SK-N-SH treated with all-trans-retinoic acid at 6 μM for 48 hours (cell line): ENCODE results near the gene CUBN.
A peak's percentile ranks its signal among the peaks of the same experiment; 100 is the strongest.

Source experiments
- ATAC-seq: fragments of 200-7000 bp; cut with Tn5 transposase; 3 replicates; pipeline ENCODE4 v1.9.1; 2020; ENCODE audit warnings: mild to moderate bottlenecking, moderate library complexity
- BACH2 ChIP-seq: fragments of 250-450 bp; sonication (Bioruptor Pico); IDR thresholded peaks from 2 replicates; pipeline ENCODE4 v1.9.0; 2021; ENCODE audit warnings: mild to moderate bottlenecking, borderline replicate concordance
- CREB5 ChIP-seq: fragments of 250-450 bp; sonication (Bioruptor Pico); IDR thresholded peaks from 2 replicates; pipeline ENCODE4 v1.5.1; 2020; ENCODE audit warnings: low read depth, mild to moderate bottlenecking, moderate library complexity
- CSDC2 ChIP-seq: fragments of 250-450 bp; sonication (Bioruptor Pico); IDR thresholded peaks from 2 replicates; pipeline ENCODE4 v1.5.0; 2020; ENCODE audit warnings: mild to moderate bottlenecking, moderate library complexity
- CSRNP3 ChIP-seq: fragments of 250-450 bp; sonication (Bioruptor Pico); IDR thresholded peaks from 2 replicates; pipeline ENCODE4 v1.5.1; 2021; ENCODE audit warnings: mild to moderate bottlenecking, moderate library complexity
- ESRRG ChIP-seq: fragments of 250-450 bp; sonication (Bioruptor Pico); IDR thresholded peaks from 2 replicates; pipeline ENCODE4 v1.6.1; 2021; ENCODE audit warnings: mild to moderate bottlenecking
- GLIS3 ChIP-seq: fragments of 250-450 bp; sonication (Bioruptor Pico); IDR thresholded peaks from 2 replicates; pipeline ENCODE4 v1.5.0; 2020; ENCODE audit warnings: mild to moderate bottlenecking, moderate library complexity
- ISL1 ChIP-seq: fragments of 250-450 bp; sonication (Bioruptor Pico); IDR thresholded peaks from 2 replicates; pipeline ENCODE4 v2.1.2; 2022; ENCODE audit warnings: mild to moderate bottlenecking, moderate library complexity
- PATZ1 ChIP-seq: fragments of 250-450 bp; sonication (Bioruptor Pico); IDR thresholded peaks from 2 replicates; pipeline ENCODE4 v1.8.0; 2020; ENCODE audit warnings: mild to moderate bottlenecking, moderate library complexity, borderline replicate concordance
- POU6F1 ChIP-seq: fragments of 250-450 bp; sonication (Bioruptor Pico); IDR thresholded peaks from 2 replicates; pipeline ENCODE4 v1.8.0; 2021; ENCODE audit warnings: low read depth, mild to moderate bottlenecking, moderate library complexity, borderline replicate concordance
- PPARA ChIP-seq: fragments of 250-450 bp; sonication (Bioruptor Pico); IDR thresholded peaks from 2 replicates; pipeline ENCODE4 v1.5.0; 2020; ENCODE audit warnings: mild to moderate bottlenecking, borderline replicate concordance
- RARB ChIP-seq: fragments of 250-450 bp; sonication (Bioruptor Pico); IDR thresholded peaks from 2 replicates; pipeline ENCODE4 v1.8.0; 2021; ENCODE audit warnings: mild to moderate bottlenecking, moderate library complexity
- SNAI2 ChIP-seq: fragments of 250-450 bp; sonication (Bioruptor Pico); IDR thresholded peaks from 2 replicates; pipeline ENCODE4 v1.5.0; 2020; ENCODE audit warnings: mild to moderate bottlenecking, moderate library complexity
- TCF4 ChIP-seq: fragments of 250-450 bp; sonication (Bioruptor Pico); IDR thresholded peaks from 2 replicates; pipeline ENCODE4 v1.8.0; 2021; ENCODE audit warnings: mild to moderate bottlenecking, moderate library complexity, borderline replicate concordance
- TOX ChIP-seq: fragments of 250-450 bp; sonication (Bioruptor Pico); IDR thresholded peaks from 2 replicates; pipeline ENCODE4 v1.8.0; 2021; ENCODE audit warnings: mild to moderate bottlenecking, moderate library complexity, borderline replicate concordance
- ZFP30 ChIP-seq: fragments of 450-650 bp; formaldehyde crosslinking; IDR thresholded peaks from 2 replicates; pipeline ENCODE4 v1.5.0; 2022; ENCODE audit warnings: mild to moderate bottlenecking, moderate library complexity
- ZNF565 ChIP-seq: fragments of 450-650 bp; formaldehyde crosslinking; conservative IDR thresholded peaks from 2 replicates; pipeline ENCODE4 v1.5.0; 2020; ENCODE audit warnings: low read depth, mild to moderate bottlenecking, moderate library complexity
- ZNF8 ChIP-seq: fragments of 450-650 bp; formaldehyde crosslinking; IDR thresholded peaks from 2 replicates; pipeline ENCODE4 v1.5.0; 2020; ENCODE audit warnings: mild to moderate bottlenecking, moderate library complexity

CUBN gene

GRCh38 chr10:16919121-16919982 lies 210.3 kb downstream of the CUBN start:
- ATAC-seq: peak; percentile 68
- TF ChIP-seq PPARA (CRISPR knock-in tag) (no peak), TOX (CRISPR knock-in tag) (peak; percentile 64; the same call in 1 of the 2 replicates), BACH2 (CRISPR knock-in tag) (no peak)

GRCh38 chr10:16916496-16916895 lies 213.1 kb downstream of the CUBN start:
- ATAC-seq: no peak
- TF ChIP-seq SNAI2 (CRISPR knock-in tag): no peak
- TF ChIP-seq ZNF8 (CRISPR knock-in tag): no peak
- no peak for TF ChIP-seq ISL1
- no peak for TF ChIP-seq CSRNP3 (CRISPR knock-in tag)
- no peak for TF ChIP-seq RARB (CRISPR knock-in tag)
- no peak for TF ChIP-seq TOX (CRISPR knock-in tag)
- no peak for TF ChIP-seq CREB5 (CRISPR knock-in tag)
- no peak for TF ChIP-seq BACH2 (CRISPR knock-in tag)
- TF ChIP-seq ESRRG: no peak
- no peak for TF ChIP-seq PATZ1 (CRISPR knock-in tag)
- TF ChIP-seq TCF4 (CRISPR knock-in tag): no peak
- no peak for TF ChIP-seq ZNF565 (CRISPR knock-in tag)
- no peak for TF ChIP-seq ZFP30
- TF ChIP-seq CSDC2 (CRISPR knock-in tag): no peak
- TF ChIP-seq, all 23 proteins: peak for 0

GRCh38 chr10:16915300-16915699 lies 214.3 kb downstream of the CUBN start:
- no peak for ATAC-seq

GRCh38 chr10:16913266-16913665 lies 216.3 kb downstream of the CUBN start:
- ATAC-seq: no peak

More at GRCh38 chr10:16915300-16915699, 214.3 kb downstream of the CUBN start:
- TF ChIP-seq CSDC2 (CRISPR knock-in tag) (no peak), ISL1 (no peak), SNAI2 (CRISPR knock-in tag) (no peak), GLIS3 (CRISPR knock-in tag) (no peak), TCF4 (CRISPR knock-in tag) (no peak)

More at GRCh38 chr10:16913266-16913665, 216.3 kb downstream of the CUBN start:
- TF ChIP-seq PATZ1 (CRISPR knock-in tag) (no peak), ZNF8 (CRISPR knock-in tag) (no peak), POU6F1 (CRISPR knock-in tag) (no peak)
